ENCODE results near the gene DYNLL1.
"Not testable (repeated sequence)": the region's sequence is repeated elsewhere in the genome, so short reads cannot be mapped to it uniquely, and the experiment has no call there.

DYNLL1 gene

DNA sequence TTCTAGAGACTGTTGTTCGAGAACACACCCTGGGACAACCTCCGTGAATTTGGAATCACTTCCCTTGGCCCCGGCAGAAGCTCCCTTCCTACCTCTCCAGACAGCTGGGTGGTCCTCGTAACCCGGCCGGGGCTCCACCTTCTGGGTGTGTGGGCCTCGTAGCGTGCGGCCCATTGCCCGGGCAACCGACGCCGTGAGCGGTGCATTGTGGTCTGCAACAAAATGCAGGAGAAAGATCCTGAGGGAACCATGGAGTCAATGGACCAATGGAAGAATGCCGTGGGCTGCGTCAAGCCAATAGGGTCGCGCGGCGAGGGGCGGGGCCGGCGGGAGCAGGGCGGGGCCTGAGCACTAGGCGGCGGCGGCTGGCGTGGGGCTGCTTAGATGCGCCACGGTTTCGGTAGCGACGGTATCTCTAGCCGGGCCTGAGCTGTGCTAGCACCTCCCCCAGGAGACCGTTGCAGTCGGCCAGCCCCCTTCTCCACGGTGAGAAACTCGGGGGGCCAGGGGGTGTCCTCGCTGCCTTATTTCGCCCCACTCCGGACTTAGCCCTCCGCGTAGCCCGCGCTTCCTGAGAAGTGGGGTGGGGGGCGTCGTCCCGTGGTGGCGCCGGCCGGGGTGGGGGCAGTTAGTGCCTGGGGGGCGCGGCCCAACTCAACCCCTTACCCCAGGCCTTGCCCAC is at the start of gene DYNLL1:
DYNLL1 (plus strand) TSS at position 383 of the 682 bp plus-strand sequence. CDS start 309 bp downstream, outside the sequence.
- DNase-seq (ENCODE audit: low spot score): peak; percentile 87

DNA sequence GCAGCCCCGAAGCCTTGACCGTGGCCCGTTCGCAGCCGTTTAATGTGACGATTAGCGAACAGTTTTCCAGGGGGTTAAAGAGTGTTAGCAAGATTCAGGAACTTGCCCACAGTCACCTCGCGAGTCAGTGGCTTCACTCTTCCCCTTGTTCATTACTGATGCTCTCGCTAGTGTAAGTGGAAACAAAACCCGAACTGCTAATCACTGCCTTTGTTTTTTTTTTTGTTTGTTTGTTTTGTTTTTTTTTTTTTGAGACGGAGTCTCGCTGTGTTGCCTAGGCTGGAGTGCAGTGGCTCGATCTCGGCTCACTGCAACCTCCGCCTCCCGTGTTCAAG is 49.1 kb upstream of the DYNLL1 start:
- DNase-seq (ENCODE audit: low spot score): not testable (repeated sequence)

DNA sequence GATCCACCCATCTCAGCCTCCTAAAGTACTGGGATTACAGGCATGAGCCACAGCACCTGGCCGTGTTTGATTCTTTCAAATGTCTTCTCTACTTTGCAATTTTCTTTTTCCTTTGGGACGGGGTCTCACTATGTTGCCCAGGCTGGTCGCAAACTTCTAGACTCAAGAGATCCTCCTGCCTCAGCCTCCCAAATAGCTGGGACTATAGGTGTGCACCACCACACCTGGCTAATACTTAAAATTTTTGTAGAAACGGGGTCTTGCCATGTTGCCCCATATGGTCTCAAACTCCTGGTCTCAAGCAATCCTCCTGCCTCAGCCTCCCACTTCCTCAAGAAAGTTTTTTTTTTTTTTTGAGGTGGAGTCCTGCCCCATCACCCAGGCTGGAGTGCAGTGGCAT is 47.9 kb upstream of the DYNLL1 start:
- no peak for DNase-seq (ENCODE audit: low spot score)

DNA sequence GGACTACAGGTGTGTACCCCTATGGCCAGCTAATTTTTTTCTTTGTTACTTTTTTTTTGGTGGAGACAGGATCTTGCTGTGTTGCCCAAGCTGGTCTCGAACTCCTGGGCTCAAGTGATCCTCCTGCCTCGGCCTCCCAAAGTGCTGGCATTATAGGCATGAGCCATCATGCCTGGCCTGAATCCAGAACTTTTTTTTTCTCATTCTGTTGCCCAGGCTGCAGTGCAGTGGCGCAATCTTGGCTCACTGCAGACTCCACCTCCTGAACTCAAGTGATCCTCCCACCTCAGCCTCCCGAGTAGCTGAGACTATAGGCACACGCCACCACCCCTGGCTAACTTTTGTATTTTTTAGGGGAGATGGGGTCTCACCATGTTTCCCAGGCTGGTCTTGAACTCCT is 43.4 kb upstream of the DYNLL1 start:
- DNase-seq (ENCODE audit: low spot score): not testable (repeated sequence)

DNA sequence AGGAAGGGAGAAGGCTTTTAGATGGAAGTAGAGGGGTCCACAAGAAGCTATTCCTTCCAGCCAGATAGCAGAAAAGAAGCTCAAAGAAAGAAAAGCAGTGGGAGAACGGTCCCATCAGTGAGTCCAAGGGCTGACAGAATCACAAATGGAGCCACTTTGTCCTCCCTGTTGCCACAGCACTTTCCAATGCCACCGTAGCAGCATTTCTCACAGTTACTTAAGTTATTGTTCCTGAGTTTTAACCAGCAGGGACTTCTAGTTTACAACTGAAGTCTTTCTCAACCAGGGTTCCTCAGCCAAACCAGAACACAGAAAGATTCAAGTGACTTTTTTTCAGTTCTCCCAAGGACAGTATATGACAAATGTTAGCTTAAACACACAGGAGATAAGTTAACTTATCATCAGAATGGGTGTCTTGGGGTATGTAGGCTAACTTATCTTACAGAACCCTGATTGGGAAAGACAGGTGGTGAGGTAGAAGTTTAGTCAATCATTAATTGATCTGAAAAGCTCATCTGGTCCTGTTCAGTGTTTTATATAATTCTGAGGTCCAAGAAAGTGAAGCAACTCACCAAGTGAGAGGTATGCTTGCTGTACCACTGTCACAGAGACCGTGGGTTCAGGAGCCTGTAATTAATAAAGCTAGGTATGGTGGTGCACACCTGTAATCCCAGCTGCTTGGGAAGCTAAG is 42.7 kb upstream of the DYNLL1 start:
- DNase-seq (ENCODE audit: low spot score): no peak

DNA sequence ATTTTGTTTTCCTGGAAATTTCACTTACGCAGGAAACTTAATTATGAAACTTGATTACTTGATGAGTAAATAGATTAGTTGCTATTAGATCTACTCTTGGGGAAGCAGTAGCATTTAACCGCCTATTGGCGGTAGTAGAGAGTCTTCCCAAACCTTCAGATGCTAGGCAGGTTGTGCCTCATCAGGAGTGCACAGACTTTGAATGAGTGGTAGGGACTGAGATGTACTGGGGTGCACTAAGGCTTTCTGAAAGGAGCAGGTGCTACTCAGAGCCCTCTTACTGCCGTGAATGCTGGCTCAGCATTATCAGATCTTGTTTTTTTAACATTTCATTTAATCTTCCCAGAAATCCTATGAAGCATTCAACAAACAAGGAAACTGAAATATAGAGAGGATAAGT is 41.9 kb upstream of the DYNLL1 start:
- peak; percentile 34 for DNase-seq (ENCODE audit: low spot score)

DNA sequence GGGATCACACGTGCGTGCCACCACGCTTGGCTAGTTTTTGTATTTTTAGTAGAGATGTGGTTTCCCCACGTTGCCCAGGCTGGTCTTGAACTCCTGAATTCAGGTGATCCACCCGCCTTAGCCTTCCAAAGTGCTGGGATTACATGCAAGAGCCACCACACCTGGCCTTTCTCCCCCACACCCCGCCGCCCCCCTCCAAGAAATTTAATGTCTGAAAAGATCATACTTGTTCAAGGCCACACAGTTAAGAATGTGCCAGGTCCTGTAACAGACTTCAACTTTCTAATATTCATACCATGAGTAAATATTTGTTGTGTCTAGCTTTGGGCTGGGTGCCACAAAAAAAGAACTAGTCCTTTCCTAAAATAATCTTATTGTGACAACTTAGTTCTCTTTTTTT is 40.6 kb upstream of the DYNLL1 start:
- DNase-seq (ENCODE audit: low spot score): no peak

DNA sequence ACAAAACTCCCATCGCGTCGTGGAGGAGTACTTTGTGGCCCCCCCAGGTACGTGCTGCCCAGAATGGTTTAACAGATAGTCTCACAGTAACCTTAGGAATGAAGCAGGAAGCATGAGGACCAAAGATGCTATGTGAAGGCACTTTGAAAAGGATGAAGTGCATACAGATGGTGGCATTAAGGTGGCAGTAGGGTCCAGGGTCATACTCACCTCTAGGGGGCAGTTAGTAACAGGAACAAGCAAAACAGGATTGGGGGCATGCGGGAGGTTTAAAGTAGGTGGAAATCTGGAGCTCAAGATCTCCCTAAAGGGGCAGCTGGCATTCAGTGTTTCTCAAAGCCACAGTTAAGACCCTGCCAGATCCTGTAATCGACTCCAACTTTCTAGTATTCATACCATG is 38.8 kb upstream of the DYNLL1 start:
- peak; percentile 25 for DNase-seq (ENCODE audit: low spot score)

DNA sequence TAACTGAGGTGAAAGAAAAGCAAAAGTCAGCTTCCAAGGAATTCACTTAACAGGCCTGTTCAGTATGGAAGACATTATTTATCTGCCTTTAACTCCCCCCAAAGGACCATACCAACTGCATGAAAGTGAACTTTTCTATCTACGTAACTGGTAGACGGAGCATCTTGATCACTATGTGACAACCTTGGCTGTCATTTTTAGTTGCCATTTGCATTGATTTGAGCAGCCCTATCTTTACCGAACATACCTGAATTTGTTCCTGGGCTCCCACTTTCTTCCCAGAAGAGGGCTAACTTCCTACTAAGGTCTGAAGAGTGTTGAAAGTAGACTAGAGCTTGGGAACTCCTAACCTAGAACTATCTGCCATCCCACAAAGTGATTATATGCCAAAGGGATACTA is 35.8 kb upstream of the DYNLL1 start:
- no peak for DNase-seq (ENCODE audit: low spot score)

DNA sequence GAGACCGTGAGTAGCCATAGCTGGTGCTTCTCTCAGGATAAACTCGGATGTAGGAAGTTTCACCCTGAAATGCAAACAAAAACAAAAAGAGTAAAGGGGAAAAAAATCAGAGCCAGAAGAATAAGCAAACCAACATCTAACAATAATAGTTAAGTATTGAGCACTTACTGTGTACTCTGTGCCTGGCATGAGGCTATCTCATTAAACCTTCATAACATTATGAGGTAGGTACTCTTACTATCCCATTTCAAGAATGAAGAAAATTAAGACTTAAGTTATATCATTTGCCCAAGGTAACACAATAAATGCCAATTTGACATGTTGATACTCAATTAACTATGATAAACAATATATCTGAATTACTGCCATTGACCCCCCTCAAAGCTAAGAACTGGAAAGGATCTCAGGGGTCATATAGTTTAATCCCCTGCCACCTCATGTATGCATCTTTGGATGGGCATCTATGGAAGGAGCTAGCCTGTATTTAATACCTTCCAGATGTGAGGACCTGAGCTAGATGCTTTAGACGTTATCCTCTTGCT is 33.7 kb upstream of the DYNLL1 start:
- DNase-seq (ENCODE audit: low spot score): no peak

DNA sequence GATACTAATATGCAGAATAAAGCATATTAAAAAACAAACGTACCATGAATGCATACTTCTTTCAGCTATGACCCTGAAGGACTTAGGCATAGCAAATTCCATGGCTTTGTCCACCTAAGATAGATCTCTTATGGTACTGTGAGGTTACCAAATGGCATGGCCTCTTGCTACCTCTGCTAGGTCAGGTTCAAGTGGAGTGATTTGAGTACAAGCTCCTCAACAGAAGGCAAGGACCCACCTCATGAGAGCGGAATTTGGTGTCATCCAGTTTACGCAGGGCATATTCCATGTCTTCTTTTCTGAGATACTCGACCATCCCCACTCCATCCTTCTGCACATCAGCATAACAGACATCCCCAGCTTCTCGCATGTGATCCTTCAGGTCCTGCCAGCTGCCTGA is 32.2 kb upstream of the DYNLL1 start:
- no peak for DNase-seq (ENCODE audit: low spot score)

DNA sequence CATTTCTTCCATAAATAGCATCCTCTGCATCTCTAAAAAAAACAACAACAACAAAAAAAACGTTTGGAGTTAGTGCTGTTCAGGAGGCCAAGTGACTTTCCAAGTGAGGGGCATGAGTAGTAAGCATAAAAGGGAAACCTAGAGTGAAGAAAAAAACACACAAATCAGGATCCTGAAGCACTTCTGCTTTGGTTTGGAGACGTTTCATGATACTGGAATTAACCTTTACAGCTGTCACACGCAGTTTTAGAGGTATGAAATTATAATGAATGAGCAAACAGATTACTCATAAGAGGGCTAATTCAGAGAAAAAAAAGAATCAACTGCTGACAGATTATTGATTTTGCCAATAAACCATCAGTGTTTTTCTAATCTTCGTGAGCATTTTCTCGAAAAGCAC is 30.2 kb upstream of the DYNLL1 start:
- DNase-seq (ENCODE audit: low spot score): no peak

DNA sequence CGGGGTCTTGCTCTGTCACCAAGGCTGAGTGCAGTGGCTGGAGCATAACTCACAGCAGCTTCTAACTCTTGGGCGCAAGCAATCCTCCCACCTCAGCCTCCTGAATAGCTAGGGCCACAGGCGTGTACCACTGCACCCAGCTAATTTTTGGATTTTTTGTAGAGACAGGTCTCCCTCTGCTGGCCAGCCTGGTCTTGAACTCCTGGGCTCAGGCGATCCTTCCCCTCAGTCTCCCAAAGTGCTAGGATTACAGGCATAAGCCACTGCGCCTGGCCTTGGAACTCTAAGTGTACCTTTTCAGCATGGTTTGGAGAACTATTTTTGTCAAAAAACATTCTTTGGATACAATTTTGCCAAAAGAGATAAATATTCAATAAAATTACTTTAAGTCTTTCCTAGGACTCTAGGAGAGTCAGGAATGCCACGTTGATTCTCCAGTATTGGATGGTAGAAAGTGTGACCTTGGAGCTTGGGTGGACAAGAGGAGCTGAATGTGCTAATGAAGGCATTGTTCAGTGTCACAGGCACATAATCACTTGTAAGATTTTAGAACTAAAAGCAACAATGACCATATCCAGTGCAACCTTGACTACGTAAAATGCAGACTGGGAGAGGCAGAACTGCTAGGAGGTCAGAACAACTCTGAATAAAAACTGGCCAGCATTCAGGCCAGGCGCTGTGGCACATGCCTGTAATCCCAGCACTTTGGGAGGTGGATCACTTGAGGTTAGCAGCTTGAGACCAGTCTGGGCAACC is 29.2 kb upstream of the DYNLL1 start:
- DNase-seq (ENCODE audit: low spot score): no peak

DNA sequence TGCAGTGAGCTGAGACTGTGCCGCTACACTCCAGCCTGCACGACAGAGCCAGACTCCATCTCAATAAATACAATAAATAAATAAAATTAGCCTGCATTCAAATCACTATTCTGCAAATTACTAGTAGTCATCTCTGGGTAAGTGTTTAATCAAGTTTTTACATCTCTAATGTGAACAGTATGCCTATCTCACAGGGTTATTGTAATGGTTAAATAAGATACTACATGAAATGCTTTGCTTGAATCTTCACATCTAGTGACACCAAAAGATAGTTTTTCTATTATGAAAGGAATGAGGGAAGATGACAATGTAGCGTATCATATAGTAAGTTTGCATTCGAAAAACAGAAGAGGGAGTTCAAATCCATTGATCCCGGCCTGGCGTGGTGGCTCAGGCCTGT is 28.5 kb upstream of the DYNLL1 start:
- no peak for DNase-seq (ENCODE audit: low spot score)

DNA sequence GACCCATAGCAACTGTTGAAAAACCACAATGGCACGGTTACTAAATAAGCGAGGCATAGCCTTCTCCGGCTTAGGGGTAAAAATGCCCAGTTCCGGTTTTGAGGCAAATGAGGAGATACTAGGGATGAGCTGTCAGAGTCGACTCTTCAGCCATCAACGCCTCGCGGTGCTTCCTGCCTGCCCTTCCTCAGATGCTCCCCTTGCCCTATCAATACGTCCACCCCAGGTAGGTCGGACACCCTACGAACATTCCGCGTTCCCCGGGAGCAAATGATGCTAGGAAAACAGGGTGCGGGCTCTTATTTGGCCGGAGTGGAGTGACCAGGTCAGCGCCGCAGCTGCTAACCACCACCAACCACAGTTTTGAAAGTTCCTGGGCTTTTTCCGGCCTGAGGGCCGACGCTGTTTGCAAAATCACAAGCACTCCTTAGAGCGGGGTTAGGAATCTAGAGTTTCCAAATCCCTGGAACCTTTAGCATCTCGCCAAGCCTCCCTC is 27.5 kb upstream of the DYNLL1 start:
- DNase-seq (ENCODE audit: low spot score): peak; percentile 12

DNA sequence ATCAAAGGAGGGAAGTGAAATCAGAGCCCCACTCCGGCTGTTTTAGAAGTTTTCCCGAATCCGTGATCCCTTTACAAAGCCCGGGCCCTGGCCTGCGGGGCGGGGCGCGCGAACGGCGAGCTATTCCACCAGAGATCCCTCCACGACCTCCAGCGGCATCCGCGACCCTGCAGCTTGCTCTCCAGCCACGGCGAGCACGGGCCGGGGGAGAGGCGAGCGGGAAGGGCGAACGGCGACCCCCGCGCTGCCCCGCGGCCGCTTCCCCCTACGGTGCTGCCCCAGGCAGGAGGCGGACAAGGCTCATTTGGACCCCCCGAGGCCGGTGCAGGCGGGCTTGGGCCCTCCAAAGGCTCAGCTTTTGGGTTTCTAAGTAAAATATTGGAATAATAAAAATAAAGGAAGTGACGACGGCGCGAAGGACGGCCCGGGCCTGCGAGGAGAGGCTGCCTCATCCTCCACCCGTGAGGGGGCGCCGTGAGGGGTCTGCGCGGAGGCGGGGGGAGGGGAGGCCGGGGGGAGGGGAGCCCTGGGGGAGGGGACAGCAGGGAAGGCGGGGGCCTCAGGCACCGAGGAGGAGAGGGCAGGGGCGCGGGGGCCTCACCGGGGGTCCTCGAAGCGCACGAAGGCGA is 27.0 kb upstream of the DYNLL1 start:
- peak; percentile 34 for DNase-seq (ENCODE audit: low spot score)

DNA sequence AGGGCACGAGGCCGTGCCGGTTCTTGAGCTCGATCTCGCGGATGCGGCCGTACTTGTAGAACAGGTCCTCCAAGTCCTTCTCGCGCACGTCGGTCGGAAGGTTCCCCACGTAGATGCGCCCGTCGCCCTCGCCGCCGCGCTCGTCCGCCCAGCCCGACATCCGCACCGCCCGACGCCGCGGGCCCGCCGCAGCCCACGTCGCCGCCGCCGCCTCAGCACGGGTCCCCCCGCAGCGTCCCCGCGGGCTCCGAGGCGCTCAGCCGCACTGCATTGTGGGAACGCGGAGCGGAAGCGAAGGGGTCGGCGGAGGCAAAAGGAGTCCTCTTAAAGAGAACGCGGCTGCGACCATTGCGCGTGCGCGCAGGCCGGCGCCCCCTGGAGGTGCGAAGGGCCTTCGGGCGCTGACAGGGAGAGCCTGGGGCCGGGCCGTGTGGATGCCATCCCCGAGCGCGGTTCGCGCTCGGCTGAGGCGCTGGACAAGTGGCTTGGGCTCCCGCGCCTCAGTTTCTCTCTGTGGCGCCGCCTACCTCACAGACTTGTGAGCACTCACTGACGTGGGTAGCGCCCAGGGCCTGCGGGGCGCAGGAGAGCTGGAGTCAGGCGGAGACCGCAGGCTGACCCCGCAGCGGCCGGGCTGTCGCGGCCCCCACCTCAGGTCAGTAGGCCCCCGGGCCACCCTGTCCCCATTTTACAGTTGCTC is 26.3 kb upstream of the DYNLL1 start, which contains the start of gene SRSF9:
SRSF9 (minus strand) TSS at position 299 of the 700 bp plus-strand sequence; CDS start at position 160, 139 bp downstream.
- peak; percentile 94 for DNase-seq (ENCODE audit: low spot score)

DNA sequence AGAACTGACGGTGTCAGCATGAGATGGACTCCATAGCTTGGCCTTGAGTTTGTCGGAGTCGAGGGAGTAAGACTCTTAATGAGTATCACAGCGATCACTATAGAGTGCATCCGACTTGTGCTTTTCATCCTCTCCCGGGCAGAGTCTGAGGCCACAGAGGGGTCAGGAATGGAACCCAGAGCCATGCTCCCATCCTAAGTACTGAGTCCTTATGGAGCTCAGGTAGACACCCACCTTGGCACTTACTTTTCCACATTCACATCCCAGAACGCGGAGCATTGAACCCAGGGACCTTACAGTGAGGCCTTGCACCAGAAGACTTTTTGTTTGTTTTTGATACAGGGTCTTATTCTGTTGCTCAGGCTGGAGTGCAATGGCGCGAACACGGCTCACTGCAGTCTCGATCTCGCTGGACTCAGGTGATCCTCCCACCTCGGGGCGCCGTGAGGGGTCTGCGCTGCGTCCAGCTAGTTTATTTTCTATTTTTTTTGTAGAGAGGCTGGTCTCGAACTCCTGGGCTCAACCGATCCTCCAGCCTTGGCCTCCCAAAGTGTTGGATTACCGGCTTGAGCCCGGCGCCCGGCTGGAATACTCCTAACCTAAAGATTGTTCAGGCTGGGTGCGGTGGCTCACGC is 25.6 kb upstream of the DYNLL1 start:
- no peak for DNase-seq (ENCODE audit: low spot score)

DNA sequence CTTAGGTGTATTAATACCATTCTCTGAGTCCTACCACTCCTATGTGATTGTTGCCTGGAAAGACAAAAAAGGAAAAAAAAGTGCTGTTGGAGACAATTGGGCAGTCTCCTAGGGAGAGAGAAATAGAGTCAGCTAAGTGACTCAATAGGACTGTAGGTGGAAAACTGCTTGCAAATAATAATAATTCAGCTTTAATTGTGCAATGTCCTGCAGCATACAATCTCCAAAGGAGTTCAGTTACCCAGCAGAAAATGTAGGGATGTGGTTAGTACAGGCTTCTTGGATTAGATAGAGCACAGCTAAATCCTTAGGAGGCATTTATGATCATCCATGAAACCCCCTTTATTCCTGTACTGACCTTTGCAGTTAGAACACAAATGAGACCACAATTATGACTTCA is 23.4 kb upstream of the DYNLL1 start:
- DNase-seq (ENCODE audit: low spot score): no peak

DNA sequence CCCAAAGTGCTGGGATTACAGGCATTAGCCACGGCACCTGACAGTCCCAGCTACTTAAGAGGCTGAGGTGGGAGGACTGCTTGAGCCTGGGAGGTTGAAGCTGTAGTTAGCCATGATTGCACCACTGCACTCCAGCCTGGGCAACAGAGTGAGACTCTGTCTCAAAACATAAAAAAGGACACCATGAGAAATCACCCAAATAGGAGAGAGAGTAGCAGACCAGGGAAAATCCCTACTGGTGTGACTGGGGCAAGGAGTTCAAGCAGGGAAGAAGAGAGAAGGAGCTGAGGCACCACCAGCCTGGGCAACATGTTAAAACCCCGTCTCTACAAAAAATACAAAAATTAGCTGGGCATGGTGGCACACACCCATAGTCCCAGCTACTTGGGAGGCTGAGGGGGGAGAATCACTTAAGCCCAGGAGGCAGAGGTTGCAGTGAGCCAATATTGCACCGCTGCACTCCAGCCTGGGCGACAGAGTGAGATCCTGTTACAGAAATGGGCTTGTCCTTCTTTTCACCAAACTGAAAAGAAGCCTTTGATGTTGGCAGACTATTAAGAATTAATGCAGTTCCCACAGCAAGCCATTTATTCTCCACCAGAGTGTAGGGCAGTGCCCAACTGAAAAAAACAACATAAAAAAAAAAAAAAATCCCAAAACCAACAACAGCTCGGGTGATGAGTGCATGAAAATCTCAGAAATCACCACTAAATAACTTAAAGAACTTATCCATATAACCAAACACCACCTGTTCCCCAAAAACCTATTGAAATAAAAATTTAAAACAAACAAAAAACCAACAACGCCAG is 21.9 kb upstream of the DYNLL1 start:
- no peak for DNase-seq (ENCODE audit: low spot score)

Data from HuH-7 (cell line).